ENCODE results near the gene DCN. TPM values are rescaled to one million over a fixed set of nuclear protein-coding genes. Genes with fewer than 3 reads are reported as not detected.

Gene DCN
- total and polyA plus RNA-seq, 5 experiments from 2014 or later: not detected

- DNase-seq (no peak), ATAC-seq (no peak)
- no peak overlapping the region for H3K4me3 Mint-ChIP-seq
- H3K36me3 Mint-ChIP-seq: no peaks in the 10 kb centered on the region
- peaks cover 0 to 2% (median 0%) of the 10 kb centered on the region in 4 donors for H3K4me1 Mint-ChIP-seq
- no peak overlapping the region for H3K27ac Mint-ChIP-seq
- POLR2A ChIA-PET: no interaction called here
- peaks cover 0 to 6% (median 0%) of the 10 kb centered on the region in 5 donors for H3K27me3 Mint-ChIP-seq
- H3K9me3 Mint-ChIP-seq: no peaks in the 10 kb centered on the region
These were observed 1.8 kb downstream of the DCN start for GRCh38 chr12:91180582-91181395.

GRCh38 chr12:91179966-91180561 is 2.6 kb downstream of the DCN start:
- no peak overlapping the region for H3K4me3 Mint-ChIP-seq
- ATAC-seq: no peak

GRCh38 chr12:91179315-91179714 is 3.3 kb downstream of the DCN start:
- ATAC-seq (no peak), DNase-seq (no peak)
- Mint-ChIP-seq H3K36me3 (no peaks in the 10 kb centered on the region), H3K4me1 (peaks cover 0 to 2% (median 0%) of the 10 kb centered on the region in 4 donors), H3K4me3 (no peak overlapping the region), H3K27ac (no peak overlapping the region), H3K9me3 (no peaks in the 10 kb centered on the region), H3K27me3 (peaks cover 0 to 6% (median 0%) of the 10 kb centered on the region in 5 donors)
- POLR2A ChIA-PET: no interaction called here

More at GRCh38 chr12:91179966-91180561, 2.6 kb downstream of the DCN start:
- Mint-ChIP-seq H3K27ac (no peak overlapping the region), H3K36me3 (no peaks in the 10 kb centered on the region), H3K4me1 (peaks cover 0 to 2% (median 0%) of the 10 kb centered on the region in 4 donors), H3K27me3 (peaks cover 0 to 6% (median 0%) of the 10 kb centered on the region in 5 donors), H3K9me3 (no peaks in the 10 kb centered on the region)
- POLR2A ChIA-PET: no interaction called here
- DNase-seq: no peak

GRCh38 chr12:91178781-91179180 is 3.8 kb downstream of the DCN start:
- no peak for DNase-seq
- no peak for ATAC-seq
- Mint-ChIP-seq H3K9me3 (no peaks in the 10 kb centered on the region), H3K4me1 (peaks cover 0 to 2% (median 0%) of the 10 kb centered on the region in 4 donors), H3K36me3 (no peaks in the 10 kb centered on the region), H3K4me3 (no peak overlapping the region), H3K27ac (no peak overlapping the region), H3K27me3 (peaks cover 0 to 5% (median 0%) of the 10 kb centered on the region in 5 donors)
- POLR2A ChIA-PET: no interaction called here

GRCh38 chr12:91178139-91178561 is 4.5 kb downstream of the DCN start:
- no peak for ATAC-seq
- Mint-ChIP-seq H3K4me1 (peaks cover 0 to 2% (median 0%) of the 10 kb centered on the region in 4 donors), H3K4me3 (peak overlapping the region in 3 of 10 donors; percentile 16 to 46 (median 19)), H3K27me3 (peaks cover 0 to 4% (median 1%) of the 10 kb centered on the region in 5 donors), H3K27ac (no peak overlapping the region), H3K36me3 (no peaks in the 10 kb centered on the region), H3K9me3 (no peaks in the 10 kb centered on the region)
- no peak for DNase-seq
- POLR2A ChIA-PET: no interaction called here

GRCh38 chr12:91177381-91177780 is 5.2 kb downstream of the DCN start:
- Mint-ChIP-seq H3K36me3 (no peaks in the 10 kb centered on the region), H3K27me3 (peaks cover 0 to 4% (median 0%) of the 10 kb centered on the region in 5 donors), H3K4me1 (peaks cover 0 to 2% (median 0%) of the 10 kb centered on the region in 4 donors), H3K27ac (no peak overlapping the region), H3K4me3 (no peak overlapping the region), H3K9me3 (no peaks in the 10 kb centered on the region)
- no peak for ATAC-seq
- no peak for DNase-seq
- POLR2A ChIA-PET: no interaction called here

GRCh38 chr12:91176915-91177314 is 5.7 kb downstream of the DCN start:
- H3K27ac Mint-ChIP-seq: no peak overlapping the region
- no peaks in the 10 kb centered on the region for H3K36me3 Mint-ChIP-seq
- no peaks in the 10 kb centered on the region for H3K9me3 Mint-ChIP-seq
- DNase-seq (no peak), ATAC-seq (no peak)
- peaks cover 0 to 2% (median 0%) of the 10 kb centered on the region in 4 donors for H3K4me1 Mint-ChIP-seq
- H3K27me3 Mint-ChIP-seq: peaks cover 0 to 4% (median 0%) of the 10 kb centered on the region in 5 donors
- no peak overlapping the region for H3K4me3 Mint-ChIP-seq
- POLR2A ChIA-PET: no interaction called here

- no peaks in the 10 kb centered on the region for H3K9me3 Mint-ChIP-seq
- DNase-seq (no peak), ATAC-seq (no peak)
- no peak overlapping the region for H3K4me3 Mint-ChIP-seq
- no peak overlapping the region for H3K27ac Mint-ChIP-seq
- POLR2A ChIA-PET: no interaction called here
- peaks cover 0 to 2% (median 0%) of the 10 kb centered on the region in 4 donors for H3K4me1 Mint-ChIP-seq
- H3K36me3 Mint-ChIP-seq: no peaks in the 10 kb centered on the region
- H3K27me3 Mint-ChIP-seq: peaks cover 0 to 4% (median 0%) of the 10 kb centered on the region in 5 donors
These were observed 6.3 kb downstream of the DCN start for GRCh38 chr12:91176358-91176757.

- POLR2A ChIA-PET: no interaction called here
- DNase-seq: no peak
- Mint-ChIP-seq H3K27ac (no peak overlapping the region), H3K36me3 (no peaks in the 10 kb centered on the region), H3K27me3 (peaks cover 0 to 10% (median 7%) of the 10 kb centered on the region in 5 donors), H3K9me3 (peaks cover 0 to 6% (median 0%) of the 10 kb centered on the region in 9 donors), H3K4me3 (no peak overlapping the region), H3K4me1 (peaks cover 0 to under 1% (median 0%) of the 10 kb centered on the region in 4 donors)
- ATAC-seq: no peak
These were observed 9.5 kb downstream of the DCN start for GRCh38 chr12:91173124-91173523.

GRCh38 chr12:91172096-91172495 is 10.5 kb downstream of the DCN start:
- peaks cover 0 to 14% (median 7%) of the 10 kb centered on the region in 5 donors for H3K27me3 Mint-ChIP-seq
- H3K9me3 Mint-ChIP-seq: peaks cover 0 to 7% (median 0%) of the 10 kb centered on the region in 9 donors
- H3K4me3 Mint-ChIP-seq: no peak overlapping the region
- no peak overlapping the region for H3K27ac Mint-ChIP-seq
- DNase-seq: no peak
- no peaks in the 10 kb centered on the region for H3K36me3 Mint-ChIP-seq
- no peak for ATAC-seq
- POLR2A ChIA-PET: no interaction called here
- no peaks in the 10 kb centered on the region for H3K4me1 Mint-ChIP-seq

GRCh38 chr12:91171476-91171875 is 11.1 kb downstream of the DCN start:
- no peak overlapping the region for H3K27ac Mint-ChIP-seq
- H3K9me3 Mint-ChIP-seq: peaks cover 0 to 7% (median 0%) of the 10 kb centered on the region in 9 donors
- POLR2A ChIA-PET: no interaction called here
- no peaks in the 10 kb centered on the region for H3K4me1 Mint-ChIP-seq
- no peak for DNase-seq
- no peak for ATAC-seq
- no peak overlapping the region for H3K4me3 Mint-ChIP-seq
- H3K27me3 Mint-ChIP-seq: peaks cover 0 to 14% (median 7%) of the 10 kb centered on the region in 5 donors
- H3K36me3 Mint-ChIP-seq: no peaks in the 10 kb centered on the region

GRCh38 chr12:91163116-91163515 is 19.5 kb downstream of the DCN start:
- Mint-ChIP-seq H3K9me3 (peaks cover 0 to 2% (median 0%) of the 10 kb centered on the region in 9 donors), H3K27ac (no peak overlapping the region), H3K4me1 (no peaks in the 10 kb centered on the region), H3K36me3 (no peaks in the 10 kb centered on the region), H3K27me3 (peaks cover 0 to 11% (median 6%) of the 10 kb centered on the region in 5 donors), H3K4me3 (no peak overlapping the region)
- no peak for DNase-seq
- POLR2A ChIA-PET: no interaction called here
- no peak for ATAC-seq

GRCh38 chr12:91161009-91161408 is 21.6 kb downstream of the DCN start:
- POLR2A ChIA-PET: no interaction called here
- Mint-ChIP-seq H3K36me3 (no peaks in the 10 kb centered on the region), H3K9me3 (peaks cover 0 to 2% (median 0%) of the 10 kb centered on the region in 9 donors), H3K4me3 (no peak overlapping the region), H3K27me3 (peaks cover 0 to 13% (median 6%) of the 10 kb centered on the region in 5 donors), H3K4me1 (no peaks in the 10 kb centered on the region), H3K27ac (no peak overlapping the region)
- ATAC-seq (no peak), DNase-seq (no peak)
